ENCODE measurements around the gene THNSL1.

THNSL1 gene

DNA sequence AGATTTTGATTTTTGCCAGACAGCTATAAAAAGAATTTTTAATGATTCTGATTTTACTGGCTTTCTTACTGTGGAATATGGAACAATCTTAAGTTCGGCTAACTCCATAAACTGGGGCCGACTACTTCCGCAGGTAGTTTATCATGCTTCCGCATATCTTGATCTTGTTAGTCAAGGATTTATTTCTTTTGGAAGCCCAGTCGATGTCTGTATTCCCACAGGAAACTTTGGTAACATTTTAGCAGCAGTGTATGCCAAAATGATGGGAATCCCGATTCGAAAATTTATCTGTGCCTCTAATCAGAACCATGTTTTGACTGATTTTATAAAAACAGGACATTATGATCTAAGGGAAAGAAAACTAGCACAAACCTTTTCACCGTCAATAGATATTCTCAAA is 8.1 kb downstream of the THNSL1 start (continued):
- TF ChIP-seq ZNF426 (tag by site-specific recombination; IDR thresholded peaks at IDR 0.05) (no peak), ZNF654 (tag by site-specific recombination; IDR thresholded peaks at IDR 0.05; ENCODE audit: low read depth) (no peak), ZNF747 (tag by site-specific recombination; IDR thresholded peaks at IDR 0.05) (no peak), ZNF324 (tag by site-specific recombination; IDR thresholded peaks at IDR 0.05) (no peak)

DNA sequence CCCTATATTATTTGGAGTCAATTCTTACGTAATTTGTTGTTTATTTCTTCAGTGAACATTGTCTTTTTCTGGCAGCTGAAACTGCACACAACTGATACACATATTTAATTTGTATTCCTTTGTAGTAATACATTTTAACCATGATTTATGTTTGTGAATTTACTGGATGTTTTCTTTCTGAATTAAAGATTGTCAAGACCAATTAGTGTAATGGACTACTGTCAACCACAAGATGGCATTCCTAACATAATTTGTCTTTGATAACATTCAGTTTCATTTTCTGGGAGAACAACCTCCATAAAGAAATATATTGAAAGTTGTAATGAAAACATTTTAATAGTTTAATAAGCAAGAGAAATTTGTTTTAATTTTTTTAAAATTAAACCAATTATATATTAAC is 10.1 kb downstream of the THNSL1 start:
- TF ChIP-seq ZNF654 (tag by site-specific recombination; IDR thresholded peaks at IDR 0.05; ENCODE audit: low read depth) = peak; percentile 24
- no peak for TF ChIP-seq ZBTB1 (tag by site-specific recombination; IDR thresholded peaks at IDR 0.05)
- no peak for TF ChIP-seq ZNF416 (tag by site-specific recombination; IDR thresholded peaks at IDR 0.05)
- no peak for TF ChIP-seq ZBTB17 (tag by site-specific recombination; IDR thresholded peaks at IDR 0.05)
- 0 out of 2 replicates have a peak, but pooled peaks have one; percentile 11 for TF ChIP-seq OSR2 (tag by site-specific recombination; IDR thresholded peaks at IDR 0.05)
- TF ChIP-seq, protein P1, sequence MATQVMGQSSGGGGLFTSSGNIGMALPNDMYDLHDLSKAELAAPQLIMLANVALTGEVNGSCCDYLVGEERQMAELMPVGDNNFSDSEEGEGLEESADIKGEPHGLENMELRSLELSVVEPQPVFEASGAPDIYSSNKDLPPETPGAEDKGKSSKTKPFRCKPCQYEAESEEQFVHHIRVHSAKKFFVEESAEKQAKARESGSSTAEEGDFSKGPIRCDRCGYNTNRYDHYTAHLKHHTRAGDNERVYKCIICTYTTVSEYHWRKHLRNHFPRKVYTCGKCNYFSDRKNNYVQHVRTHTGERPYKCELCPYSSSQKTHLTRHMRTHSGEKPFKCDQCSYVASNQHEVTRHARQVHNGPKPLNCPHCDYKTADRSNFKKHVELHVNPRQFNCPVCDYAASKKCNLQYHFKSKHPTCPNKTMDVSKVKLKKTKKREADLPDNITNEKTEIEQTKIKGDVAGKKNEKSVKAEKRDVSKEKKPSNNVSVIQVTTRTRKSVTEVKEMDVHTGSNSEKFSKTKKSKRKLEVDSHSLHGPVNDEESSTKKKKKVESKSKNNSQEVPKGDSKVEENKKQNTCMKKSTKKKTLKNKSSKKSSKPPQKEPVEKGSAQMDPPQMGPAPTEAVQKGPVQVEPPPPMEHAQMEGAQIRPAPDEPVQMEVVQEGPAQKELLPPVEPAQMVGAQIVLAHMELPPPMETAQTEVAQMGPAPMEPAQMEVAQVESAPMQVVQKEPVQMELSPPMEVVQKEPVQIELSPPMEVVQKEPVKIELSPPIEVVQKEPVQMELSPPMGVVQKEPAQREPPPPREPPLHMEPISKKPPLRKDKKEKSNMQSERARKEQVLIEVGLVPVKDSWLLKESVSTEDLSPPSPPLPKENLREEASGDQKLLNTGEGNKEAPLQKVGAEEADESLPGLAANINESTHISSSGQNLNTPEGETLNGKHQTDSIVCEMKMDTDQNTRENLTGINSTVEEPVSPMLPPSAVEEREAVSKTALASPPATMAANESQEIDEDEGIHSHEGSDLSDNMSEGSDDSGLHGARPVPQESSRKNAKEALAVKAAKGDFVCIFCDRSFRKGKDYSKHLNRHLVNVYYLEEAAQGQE (tag by site-specific recombination; IDR thresholded peaks at IDR 0.05) = no peak
- TF ChIP-seq, protein P2, sequence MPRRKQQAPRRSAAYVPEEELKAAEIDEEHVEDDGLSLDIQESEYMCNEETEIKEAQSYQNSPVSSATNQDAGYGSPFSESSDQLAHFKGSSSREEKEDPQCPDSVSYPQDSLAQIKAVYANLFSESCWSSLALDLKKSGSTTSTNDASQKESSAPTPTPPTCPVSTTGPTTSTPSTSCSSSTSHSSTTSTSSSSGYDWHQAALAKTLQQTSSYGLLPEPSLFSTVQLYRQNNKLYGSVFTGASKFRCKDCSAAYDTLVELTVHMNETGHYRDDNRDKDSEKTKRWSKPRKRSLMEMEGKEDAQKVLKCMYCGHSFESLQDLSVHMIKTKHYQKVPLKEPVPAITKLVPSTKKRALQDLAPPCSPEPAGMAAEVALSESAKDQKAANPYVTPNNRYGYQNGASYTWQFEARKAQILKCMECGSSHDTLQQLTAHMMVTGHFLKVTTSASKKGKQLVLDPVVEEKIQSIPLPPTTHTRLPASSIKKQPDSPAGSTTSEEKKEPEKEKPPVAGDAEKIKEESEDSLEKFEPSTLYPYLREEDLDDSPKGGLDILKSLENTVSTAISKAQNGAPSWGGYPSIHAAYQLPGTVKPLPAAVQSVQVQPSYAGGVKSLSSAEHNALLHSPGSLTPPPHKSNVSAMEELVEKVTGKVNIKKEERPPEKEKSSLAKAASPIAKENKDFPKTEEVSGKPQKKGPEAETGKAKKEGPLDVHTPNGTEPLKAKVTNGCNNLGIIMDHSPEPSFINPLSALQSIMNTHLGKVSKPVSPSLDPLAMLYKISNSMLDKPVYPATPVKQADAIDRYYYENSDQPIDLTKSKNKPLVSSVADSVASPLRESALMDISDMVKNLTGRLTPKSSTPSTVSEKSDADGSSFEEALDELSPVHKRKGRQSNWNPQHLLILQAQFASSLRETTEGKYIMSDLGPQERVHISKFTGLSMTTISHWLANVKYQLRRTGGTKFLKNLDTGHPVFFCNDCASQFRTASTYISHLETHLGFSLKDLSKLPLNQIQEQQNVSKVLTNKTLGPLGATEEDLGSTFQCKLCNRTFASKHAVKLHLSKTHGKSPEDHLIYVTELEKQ (tag by site-specific recombination; IDR thresholded peaks at IDR 0.05; ENCODE audit: borderline replicate concordance) = no peak
- peak; percentile 75 for TF ChIP-seq FEZF1 (tag by site-specific recombination; IDR thresholded peaks at IDR 0.05)
- no peak for TF ChIP-seq BCL11A (tag by site-specific recombination; IDR thresholded peaks at IDR 0.05; ENCODE audit: low read depth)
- TF ChIP-seq WT1 (tag by site-specific recombination; IDR thresholded peaks at IDR 0.05) = 0 out of 2 replicates have a peak, but pooled peaks have one; percentile 23
- TF ChIP-seq, protein P3, sequence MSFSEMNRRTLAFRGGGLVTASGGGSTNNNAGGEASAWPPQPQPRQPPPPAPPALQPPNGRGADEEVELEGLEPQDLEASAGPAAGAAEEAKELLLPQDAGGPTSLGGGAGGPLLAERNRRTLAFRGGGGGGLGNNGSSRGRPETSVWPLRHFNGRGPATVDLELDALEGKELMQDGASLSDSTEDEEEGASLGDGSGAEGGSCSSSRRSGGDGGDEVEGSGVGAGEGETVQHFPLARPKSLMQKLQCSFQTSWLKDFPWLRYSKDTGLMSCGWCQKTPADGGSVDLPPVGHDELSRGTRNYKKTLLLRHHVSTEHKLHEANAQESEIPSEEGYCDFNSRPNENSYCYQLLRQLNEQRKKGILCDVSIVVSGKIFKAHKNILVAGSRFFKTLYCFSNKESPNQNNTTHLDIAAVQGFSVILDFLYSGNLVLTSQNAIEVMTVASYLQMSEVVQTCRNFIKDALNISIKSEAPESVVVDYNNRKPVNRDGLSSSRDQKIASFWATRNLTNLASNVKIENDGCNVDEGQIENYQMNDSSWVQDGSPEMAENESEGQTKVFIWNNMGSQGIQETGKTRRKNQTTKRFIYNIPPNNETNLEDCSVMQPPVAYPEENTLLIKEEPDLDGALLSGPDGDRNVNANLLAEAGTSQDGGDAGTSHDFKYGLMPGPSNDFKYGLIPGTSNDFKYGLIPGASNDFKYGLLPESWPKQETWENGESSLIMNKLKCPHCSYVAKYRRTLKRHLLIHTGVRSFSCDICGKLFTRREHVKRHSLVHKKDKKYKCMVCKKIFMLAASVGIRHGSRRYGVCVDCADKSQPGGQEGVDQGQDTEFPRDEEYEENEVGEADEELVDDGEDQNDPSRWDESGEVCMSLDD (tag by site-specific recombination; IDR thresholded peaks at IDR 0.05) = no peak
- TF ChIP-seq, protein P4, sequence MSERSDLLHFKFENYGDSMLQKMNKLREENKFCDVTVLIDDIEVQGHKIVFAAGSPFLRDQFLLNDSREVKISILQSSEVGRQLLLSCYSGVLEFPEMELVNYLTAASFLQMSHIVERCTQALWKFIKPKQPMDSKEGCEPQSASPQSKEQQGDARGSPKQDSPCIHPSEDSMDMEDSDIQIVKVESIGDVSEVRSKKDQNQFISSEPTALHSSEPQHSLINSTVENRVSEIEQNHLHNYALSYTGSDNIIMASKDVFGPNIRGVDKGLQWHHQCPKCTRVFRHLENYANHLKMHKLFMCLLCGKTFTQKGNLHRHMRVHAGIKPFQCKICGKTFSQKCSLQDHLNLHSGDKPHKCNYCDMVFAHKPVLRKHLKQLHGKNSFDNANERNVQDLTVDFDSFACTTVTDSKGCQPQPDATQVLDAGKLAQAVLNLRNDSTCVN (tag by site-specific recombination; optimal IDR thresholded peaks at IDR 0.05) = no peak
- no peak for TF ChIP-seq ZNF776 (tag by site-specific recombination; IDR thresholded peaks at IDR 0.05; ENCODE audit: borderline replicate concordance)
- no peak for TF ChIP-seq ZNF335 (tag by site-specific recombination; conservative IDR thresholded peaks at IDR 0.05)
- 0 out of 2 replicates have a peak, but pooled peaks have one; percentile 15 for TF ChIP-seq PRDM1 (tag by site-specific recombination; IDR thresholded peaks at IDR 0.05)
- TF ChIP-seq ZNF366 (tag by site-specific recombination; conservative IDR thresholded peaks at IDR 0.05) = peak; percentile 49; the same call in 1 of the 2 replicates
- TF ChIP-seq, protein P5, sequence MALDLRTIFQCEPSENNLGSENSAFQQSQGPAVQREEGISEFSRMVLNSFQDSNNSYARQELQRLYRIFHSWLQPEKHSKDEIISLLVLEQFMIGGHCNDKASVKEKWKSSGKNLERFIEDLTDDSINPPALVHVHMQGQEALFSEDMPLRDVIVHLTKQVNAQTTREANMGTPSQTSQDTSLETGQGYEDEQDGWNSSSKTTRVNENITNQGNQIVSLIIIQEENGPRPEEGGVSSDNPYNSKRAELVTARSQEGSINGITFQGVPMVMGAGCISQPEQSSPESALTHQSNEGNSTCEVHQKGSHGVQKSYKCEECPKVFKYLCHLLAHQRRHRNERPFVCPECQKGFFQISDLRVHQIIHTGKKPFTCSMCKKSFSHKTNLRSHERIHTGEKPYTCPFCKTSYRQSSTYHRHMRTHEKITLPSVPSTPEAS (tag by site-specific recombination; IDR thresholded peaks at IDR 0.05) = no peak
- TF ChIP-seq, protein P6, sequence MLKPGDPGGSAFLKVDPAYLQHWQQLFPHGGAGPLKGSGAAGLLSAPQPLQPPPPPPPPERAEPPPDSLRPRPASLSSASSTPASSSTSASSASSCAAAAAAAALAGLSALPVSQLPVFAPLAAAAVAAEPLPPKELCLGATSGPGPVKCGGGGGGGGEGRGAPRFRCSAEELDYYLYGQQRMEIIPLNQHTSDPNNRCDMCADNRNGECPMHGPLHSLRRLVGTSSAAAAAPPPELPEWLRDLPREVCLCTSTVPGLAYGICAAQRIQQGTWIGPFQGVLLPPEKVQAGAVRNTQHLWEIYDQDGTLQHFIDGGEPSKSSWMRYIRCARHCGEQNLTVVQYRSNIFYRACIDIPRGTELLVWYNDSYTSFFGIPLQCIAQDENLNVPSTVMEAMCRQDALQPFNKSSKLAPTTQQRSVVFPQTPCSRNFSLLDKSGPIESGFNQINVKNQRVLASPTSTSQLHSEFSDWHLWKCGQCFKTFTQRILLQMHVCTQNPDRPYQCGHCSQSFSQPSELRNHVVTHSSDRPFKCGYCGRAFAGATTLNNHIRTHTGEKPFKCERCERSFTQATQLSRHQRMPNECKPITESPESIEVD (tag by site-specific recombination; IDR thresholded peaks at IDR 0.05) = peak; percentile 47; the same call in 1 of the 2 replicates
- H3K27ac ChIP-seq (ENCODE audit: extremely low read depth, low read depth, low read length) = no peak overlapping the region
- H3K4me1 ChIP-seq (ENCODE audit: control insufficient read depth, insufficient read depth, low read length) = no peaks in the 10 kb centered on the region
- no peaks in the 10 kb centered on the region for H3K36me3 ChIP-seq (ENCODE audit: control insufficient read depth in 2 of 2, insufficient read depth in 1 of 2, low read length in 2 of 2)
- CTCF ChIA-PET = interaction anchor here (0.7 to 3.1 kb wide), 5 partner anchors 10 to 203 kb away, joined by 3 to 20 read pairs (median 3); no protein-coding TSS in a partner anchor
- no peak overlapping the region for H3K4me3 ChIP-seq (ENCODE audit: low read depth, low read length)
- POLR2A ChIA-PET = interaction anchor here (0.7 kb wide), 1 partner anchor 1839 kb away, joined by 3 read pairs; no protein-coding TSS in a partner anchor
- no peaks in the 10 kb centered on the region for H3K9me3 ChIP-seq (ENCODE audit: control insufficient read depth, insufficient read depth, low read depth, low read length)
